GM12801 (cell line): ENCODE results near the gene ZNF580.

ENCODE experiments used
- TF ChIP-seq, protein P1 (sequence below): IDR thresholded peaks from one replicate; pipeline ENCODE4 v1.5.1; 2011; ENCODE audit warnings: control low read depth; ENCODE audit not compliant: insufficient read length; ENCODE audit errors: extremely low read depth

Gene ZNF580

DNA sequence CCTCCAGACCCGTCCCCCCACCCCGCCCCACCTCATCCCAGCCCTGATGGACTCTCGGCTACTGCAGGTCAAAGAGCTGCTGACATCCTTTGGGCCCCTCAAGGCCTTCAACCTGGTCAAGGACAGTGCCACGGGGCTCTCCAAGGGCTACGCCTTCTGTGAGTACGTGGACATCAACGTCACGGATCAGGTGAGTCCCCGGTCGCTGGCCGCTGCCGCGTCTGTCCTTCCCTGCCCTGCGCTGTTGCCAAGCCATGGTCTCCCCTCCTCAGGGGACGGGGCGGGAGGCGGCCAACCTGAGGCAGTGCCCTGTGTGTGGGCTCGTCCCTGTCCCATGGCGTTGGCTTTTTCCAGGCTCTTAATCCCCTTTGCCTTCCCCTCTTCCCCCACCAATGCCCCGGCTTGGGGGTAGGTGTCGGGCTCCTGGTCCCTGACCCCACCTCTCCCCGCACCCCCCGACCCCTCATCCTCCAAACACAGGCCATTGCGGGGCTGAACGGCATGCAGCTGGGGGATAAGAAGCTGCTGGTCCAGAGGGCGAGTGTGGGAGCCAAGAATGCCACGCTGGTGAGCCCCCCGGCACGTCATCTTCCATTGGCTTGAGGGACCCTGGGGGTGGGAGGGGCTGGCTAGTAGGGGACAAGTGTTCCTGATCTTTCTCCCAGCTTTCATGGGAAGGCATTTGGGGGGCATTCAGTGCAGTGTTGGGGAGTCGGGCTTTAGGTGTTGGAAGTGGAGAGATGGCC is 28.0 kb downstream of the ZNF580 start:
- TF ChIP-seq, protein P1, sequence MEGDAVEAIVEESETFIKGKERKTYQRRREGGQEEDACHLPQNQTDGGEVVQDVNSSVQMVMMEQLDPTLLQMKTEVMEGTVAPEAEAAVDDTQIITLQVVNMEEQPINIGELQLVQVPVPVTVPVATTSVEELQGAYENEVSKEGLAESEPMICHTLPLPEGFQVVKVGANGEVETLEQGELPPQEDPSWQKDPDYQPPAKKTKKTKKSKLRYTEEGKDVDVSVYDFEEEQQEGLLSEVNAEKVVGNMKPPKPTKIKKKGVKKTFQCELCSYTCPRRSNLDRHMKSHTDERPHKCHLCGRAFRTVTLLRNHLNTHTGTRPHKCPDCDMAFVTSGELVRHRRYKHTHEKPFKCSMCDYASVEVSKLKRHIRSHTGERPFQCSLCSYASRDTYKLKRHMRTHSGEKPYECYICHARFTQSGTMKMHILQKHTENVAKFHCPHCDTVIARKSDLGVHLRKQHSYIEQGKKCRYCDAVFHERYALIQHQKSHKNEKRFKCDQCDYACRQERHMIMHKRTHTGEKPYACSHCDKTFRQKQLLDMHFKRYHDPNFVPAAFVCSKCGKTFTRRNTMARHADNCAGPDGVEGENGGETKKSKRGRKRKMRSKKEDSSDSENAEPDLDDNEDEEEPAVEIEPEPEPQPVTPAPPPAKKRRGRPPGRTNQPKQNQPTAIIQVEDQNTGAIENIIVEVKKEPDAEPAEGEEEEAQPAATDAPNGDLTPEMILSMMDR, result no peak

DNA sequence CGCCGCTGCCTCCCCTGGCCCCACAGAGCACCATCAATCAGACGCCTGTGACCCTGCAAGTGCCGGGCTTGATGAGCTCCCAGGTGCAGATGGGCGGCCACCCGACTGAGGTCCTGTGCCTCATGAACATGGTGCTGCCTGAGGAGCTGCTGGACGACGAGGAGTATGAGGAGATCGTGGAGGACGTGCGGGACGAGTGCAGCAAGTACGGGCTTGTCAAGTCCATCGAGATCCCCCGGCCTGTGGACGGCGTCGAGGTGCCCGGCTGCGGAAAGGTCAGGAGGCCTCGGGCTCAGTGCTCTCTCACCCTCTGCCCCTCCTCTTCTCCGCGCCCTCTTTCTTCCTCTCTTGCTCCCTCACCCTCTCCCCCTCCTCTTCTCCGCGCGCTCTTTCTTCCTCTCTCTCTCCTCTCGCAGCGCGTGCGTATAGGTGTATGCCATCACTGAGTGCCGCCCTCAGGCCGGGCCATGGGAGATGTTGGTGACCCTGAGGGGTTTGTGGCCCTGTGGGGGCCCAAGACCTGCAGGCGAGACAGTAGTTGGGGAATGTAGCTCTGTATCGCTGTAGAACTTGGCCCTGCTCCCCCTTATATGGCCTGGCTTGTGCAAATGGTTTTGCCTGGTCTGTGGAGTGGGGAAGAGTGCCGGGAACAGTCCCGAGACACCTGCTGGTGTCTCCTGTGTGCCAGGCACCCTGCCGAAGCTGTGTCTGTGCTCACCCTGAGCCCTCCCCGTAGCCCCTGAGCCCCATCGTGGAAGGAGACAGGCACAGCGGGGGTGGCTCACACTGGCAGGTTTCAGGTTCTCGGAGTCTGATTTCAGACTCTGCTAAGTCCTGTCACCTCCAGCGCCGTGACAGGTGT is 28.8 kb downstream of the ZNF580 start:
- TF ChIP-seq, protein P1, result no peak

DNA sequence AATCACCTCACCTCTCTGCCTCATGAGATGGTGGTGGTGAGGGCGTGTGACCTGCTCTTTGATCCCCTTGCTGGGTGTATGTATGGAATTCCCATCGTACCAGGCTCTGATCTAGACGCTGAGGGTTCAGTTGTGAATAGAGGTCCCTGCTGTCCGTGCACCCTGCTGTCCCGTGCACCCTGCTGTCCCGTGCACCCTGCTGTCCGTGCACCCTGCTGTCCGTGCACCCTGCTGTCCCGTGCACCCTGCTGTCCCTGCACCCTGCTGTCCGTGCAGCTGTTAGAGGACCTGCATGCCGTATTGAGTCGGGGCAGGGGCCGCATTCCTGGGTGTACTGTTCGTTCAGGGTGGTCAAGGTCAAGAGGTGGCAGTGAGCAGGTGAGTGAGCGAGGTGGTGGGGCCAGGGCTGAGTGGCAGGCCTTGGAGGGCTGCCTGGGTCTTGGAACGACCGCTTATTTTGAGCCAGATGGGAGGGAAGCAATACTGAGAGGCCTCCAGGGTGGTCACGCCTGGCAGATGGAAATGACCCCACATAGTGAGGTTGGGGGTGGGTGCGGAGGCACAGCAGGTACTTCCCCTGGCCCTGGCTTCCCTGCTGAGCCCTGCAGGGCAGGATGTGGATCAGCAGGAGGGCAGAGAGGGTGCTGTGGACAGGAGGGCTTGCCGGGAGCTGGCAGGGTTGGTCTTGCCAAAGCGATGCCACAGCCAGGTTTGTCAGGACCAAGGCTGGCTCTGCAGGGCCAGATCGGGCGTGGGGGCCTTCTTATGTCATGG is 29.7 kb downstream of the ZNF580 start:
- TF ChIP-seq, protein P1, result no peak

DNA sequence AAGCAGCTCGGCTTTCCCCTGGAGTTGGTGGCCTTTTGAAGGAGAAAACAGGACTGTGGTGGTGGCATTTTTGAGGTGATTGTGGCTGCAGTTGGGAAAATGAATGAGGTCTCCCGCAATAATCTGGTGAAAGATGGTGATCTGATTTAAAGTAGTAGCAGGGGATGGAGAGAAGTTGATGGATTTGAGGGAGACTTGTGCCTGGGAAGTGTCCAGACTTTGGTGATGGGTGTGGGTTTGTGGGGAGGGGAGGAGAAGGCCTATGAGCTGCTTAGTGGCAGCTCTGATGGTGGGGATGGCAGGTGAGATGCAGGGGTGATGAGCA is 30.2 kb downstream of the ZNF580 start:
- TF ChIP-seq, protein P1, result no peak

DNA sequence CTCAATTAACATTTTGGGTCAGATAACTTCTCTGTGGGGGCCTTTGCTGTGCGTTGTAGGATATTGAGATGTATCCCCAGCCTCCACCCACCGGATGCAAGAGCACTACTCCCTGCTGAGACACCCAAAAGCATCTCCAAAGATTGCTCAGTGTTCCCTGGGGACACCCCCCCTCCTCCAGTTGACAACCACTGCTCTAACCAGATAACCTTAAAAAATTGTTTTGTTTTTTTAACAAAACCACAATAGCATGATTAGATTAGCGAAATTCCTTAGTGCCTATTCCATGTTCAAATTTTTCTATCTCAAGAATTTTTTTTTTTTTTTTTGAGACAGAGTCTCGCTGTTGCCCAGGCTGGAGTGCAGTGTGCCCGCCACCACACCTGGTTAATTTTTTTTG is 31.6 kb downstream of the ZNF580 start:
- TF ChIP-seq, protein P1, result no peak

DNA sequence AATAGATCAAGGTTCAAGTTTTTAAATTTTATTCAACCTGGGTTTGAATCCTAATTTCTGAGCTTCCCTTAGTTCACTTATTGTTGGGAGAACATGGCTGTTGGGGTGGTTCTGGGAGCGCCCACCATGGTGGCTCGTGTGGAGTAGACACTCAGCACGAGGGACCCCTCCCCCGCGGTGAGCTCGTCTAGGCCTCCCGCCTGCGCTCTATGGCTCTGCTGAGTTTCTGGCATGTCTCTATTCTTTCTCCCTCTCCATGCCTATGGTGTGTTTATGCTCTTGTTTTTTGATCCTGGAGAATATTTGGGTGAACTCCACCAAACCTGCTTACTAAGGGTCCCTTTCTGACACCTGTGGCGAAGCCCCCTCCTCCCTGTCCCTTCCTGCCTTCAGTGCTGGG is 32.7 kb downstream of the ZNF580 start:
- TF ChIP-seq, protein P1, result no peak

DNA sequence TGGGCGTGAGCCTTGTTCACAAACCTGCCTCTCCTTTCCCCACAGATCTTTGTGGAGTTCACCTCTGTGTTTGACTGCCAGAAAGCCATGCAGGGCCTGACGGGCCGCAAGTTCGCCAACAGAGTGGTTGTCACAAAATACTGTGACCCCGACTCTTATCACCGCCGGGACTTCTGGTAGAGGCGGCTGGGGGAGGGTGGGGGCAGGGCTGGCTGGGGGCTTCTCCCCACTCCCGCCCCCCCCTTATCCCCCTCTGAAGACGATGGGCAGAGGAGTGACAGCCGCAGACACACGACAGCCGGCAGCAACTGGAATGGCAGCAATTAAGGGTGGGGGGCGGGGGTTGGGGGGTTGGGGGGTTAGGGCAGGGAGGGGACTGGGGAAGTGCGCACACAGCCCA is 33.1 kb downstream of the ZNF580 start:
- TF ChIP-seq, protein P1, result no peak
